Hepatocyte (in vitro differentiated cells): ENCODE results near the gene PDE7B. TPM values are rescaled to one million over a fixed set of nuclear protein-coding genes. Genes with fewer than 3 reads are reported as not detected.

Experiments used
- DNase-seq: peaks from one replicate; pipeline ENCODE4 v3.0.0-alpha.2; 2016; ENCODE audit warnings: low spot score
- H2AFZ ChIP-seq: fragments of 200-600 bp; sonication (generic); 2 replicates; pipeline ENCODE4 v1.6.0; 2016; ENCODE audit warnings: antibody characterized with exemption, mild to moderate bottlenecking
- H3K27ac ChIP-seq: fragments of 200-600 bp; sonication (generic); 2 replicates; pipeline ENCODE4 v1.5.1; 2016; ENCODE audit warnings: mild to moderate bottlenecking
- H3K27me3 ChIP-seq: fragments of 200-600 bp; sonication (generic); 2 replicates; pipeline ENCODE4 v1.6.1; 2016
- H3K36me3 ChIP-seq: fragments of 200-600 bp; sonication (generic); replicated peaks from 2 replicates; pipeline ENCODE4 v1.5.1; 2016; ENCODE audit warnings: low read depth; ENCODE audit not compliant: insufficient read depth
- H3K4me1 ChIP-seq: fragments of 200-600 bp; sonication (generic); 2 replicates; pipeline ENCODE4 v1.5.1; 2016; ENCODE audit warnings: mild to moderate bottlenecking, moderate library complexity; ENCODE audit not compliant: insufficient read depth
- H3K4me2 ChIP-seq: fragments of 200-600 bp; sonication (generic); 2 replicates; pipeline ENCODE4 v1.6.0; 2016
- H3K4me3 ChIP-seq: fragments of 200-600 bp; sonication (generic); 2 replicates; pipeline ENCODE4 v1.5.1; 2016; ENCODE audit warnings: mild to moderate bottlenecking
- H3K79me2 ChIP-seq: fragments of 200-600 bp; sonication (generic); 2 replicates; pipeline ENCODE4 v1.6.0; 2017; ENCODE audit warnings: mild to moderate bottlenecking
- H3K9me2 ChIP-seq: fragments of 200-600 bp; sonication (generic); replicated peaks from 2 replicates; pipeline ENCODE4 v1.6.0; 2017; ENCODE audit warnings: mild to moderate bottlenecking; ENCODE audit not compliant: insufficient read depth
- H3K9me3 ChIP-seq: fragments of 200-600 bp; sonication (generic); 2 replicates; pipeline ENCODE4 v1.5.1; 2016; ENCODE audit warnings: low read depth, mild to moderate bottlenecking
- H4K20me1 ChIP-seq: fragments of 200-600 bp; sonication (generic); 2 replicates; pipeline ENCODE4 v1.6.0; 2016; ENCODE audit warnings: mild to moderate bottlenecking; ENCODE audit not compliant: insufficient read depth, poor library complexity, severe bottlenecking
- EZH2 ChIP-seq: fragments of 200-600 bp; sonication (generic); IDR thresholded peaks from 2 replicates; pipeline ENCODE4 v1.6.1; 2016; ENCODE audit warnings: antibody characterized with exemption, mild to moderate bottlenecking, borderline replicate concordance
- EZH2phosphoT487 ChIP-seq: fragments of 200-600 bp; sonication (generic); IDR thresholded peaks from one replicate; pipeline ENCODE4 v1.6.1; 2018; ENCODE audit warnings: antibody characterized with exemption, mild to moderate bottlenecking, low read depth, moderate library complexity; ENCODE audit not compliant: unreplicated experiment, severe bottlenecking
- WGBS: methylation state at CpG from one replicate; pipeline ENCODE4 v1.1.6; 2016; ENCODE audit warnings: low lambda C conversion rate; ENCODE audit errors: missing lambda C conversion rate; 5-methylcytosine and 5-hydroxymethylcytosine counted together
- polyA plus RNA-seq: library from polyadenylated mRNA; unstranded; fragments of >200 nt; fragmentation: Nextera tagmentation; extraction: Ambion mirVana; gene quantifications from 2 replicates; pipeline ENCODE4 v1.2.1, GENCODE V29; 2016
- total RNA-seq: library from RNA; depleted of rRNA; stranded (reverse); fragments of >200 nt; gene quantifications from 2 replicates; pipeline ENCODE4 v1.2.3, GENCODE V29; 2014
- TF ChIP-seq, protein P1 (sequence below): fragments of 200-600 bp; sonication (generic); IDR thresholded peaks from 2 replicates; pipeline ENCODE4 v1.5.1; 2016; ENCODE audit warnings: antibody characterized with exemption, mild to moderate bottlenecking; ENCODE audit not compliant: poor library complexity

The PDE7B gene
- total and polyA plus RNA-seq, 2 experiments from 2014 or later, result 3.4 to 7.2 TPM

DNA sequence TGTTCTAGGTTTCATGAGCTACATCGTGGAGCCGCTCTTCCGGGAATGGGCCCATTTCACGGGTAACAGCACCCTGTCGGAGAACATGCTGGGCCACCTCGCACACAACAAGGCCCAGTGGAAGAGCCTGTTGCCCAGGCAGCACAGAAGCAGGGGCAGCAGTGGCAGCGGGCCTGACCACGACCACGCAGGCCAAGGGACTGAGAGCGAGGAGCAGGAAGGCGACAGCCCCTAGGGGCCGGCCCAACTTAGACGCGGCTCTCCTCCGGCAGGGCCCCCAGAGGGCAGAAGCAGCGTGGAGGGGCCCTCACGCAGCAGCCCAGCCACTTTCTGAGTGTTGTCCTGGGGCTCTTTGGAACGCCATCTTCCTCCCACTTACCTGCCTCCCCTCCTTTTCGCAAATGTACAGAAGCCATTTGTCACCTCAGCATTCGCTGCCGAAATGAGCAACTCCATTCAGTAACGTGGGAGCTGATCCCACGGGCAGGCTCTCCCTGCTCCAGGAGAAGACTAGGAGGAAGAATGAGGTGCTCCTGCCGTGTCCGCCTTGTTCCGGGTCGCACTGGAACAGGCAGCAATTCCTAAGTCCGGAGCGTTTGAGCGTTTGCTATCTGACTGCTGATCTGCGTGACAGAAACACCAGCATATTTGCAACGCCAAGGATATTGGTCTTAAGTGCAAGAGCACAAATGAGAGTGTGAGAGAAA lies 340.3 kb downstream of the PDE7B start:
- Histone ChIP-seq H3K27me3 (no peaks in the 10 kb centered on the region), H3K79me2 (no peaks in the 10 kb centered on the region), H3K27ac (no peak overlapping the region), H3K36me3 (no peaks in the 10 kb centered on the region), H2AFZ (no peak overlapping the region), H3K4me2 (no peak overlapping the region), H3K9me3 (no peaks in the 10 kb centered on the region), H3K4me1 (peaks cover 6% of the 10 kb centered on the region), H3K9me2 (no peaks in the 10 kb centered on the region), H4K20me1 (no peaks in the 10 kb centered on the region), H3K4me3 (no peak overlapping the region)
- TF ChIP-seq EZH2phosphoT487, result no peak
- TF ChIP-seq EZH2, result no peak
- TF ChIP-seq, protein P1, sequence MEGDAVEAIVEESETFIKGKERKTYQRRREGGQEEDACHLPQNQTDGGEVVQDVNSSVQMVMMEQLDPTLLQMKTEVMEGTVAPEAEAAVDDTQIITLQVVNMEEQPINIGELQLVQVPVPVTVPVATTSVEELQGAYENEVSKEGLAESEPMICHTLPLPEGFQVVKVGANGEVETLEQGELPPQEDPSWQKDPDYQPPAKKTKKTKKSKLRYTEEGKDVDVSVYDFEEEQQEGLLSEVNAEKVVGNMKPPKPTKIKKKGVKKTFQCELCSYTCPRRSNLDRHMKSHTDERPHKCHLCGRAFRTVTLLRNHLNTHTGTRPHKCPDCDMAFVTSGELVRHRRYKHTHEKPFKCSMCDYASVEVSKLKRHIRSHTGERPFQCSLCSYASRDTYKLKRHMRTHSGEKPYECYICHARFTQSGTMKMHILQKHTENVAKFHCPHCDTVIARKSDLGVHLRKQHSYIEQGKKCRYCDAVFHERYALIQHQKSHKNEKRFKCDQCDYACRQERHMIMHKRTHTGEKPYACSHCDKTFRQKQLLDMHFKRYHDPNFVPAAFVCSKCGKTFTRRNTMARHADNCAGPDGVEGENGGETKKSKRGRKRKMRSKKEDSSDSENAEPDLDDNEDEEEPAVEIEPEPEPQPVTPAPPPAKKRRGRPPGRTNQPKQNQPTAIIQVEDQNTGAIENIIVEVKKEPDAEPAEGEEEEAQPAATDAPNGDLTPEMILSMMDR, result no peak
- DNase-seq, result no peak
- WGBS, result 95% methylated on average over 32 of the region's 32 CpGs

DNA sequence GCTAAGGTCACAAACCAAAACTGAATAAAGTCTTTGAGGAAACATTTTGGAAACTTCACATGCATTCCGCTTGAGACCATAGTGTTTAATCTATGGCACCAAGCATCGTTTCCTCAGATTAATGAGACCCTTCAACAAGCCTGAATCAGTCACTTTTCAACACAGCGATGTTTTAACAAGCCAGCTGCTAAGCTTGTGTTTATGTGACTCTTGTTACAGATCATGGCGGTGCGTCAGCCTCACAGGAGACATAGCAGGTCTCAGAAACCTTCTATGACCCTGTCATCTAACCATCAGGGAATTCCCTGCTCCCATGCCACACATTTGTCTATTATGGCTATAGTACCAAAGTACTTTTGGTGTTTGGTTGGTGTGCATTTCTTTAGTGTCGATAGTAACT lies 341.4 kb downstream of the PDE7B start:
- DNase-seq, result no peak
- H3K9me2 ChIP-seq, result no peaks in the 10 kb centered on the region
- H3K27me3 ChIP-seq, result no peaks in the 10 kb centered on the region
- H3K27ac ChIP-seq, result no peak overlapping the region
- 61% methylated on average over 6 of the region's 6 CpGs for WGBS
- no peak overlapping the region for H3K4me3 ChIP-seq
- no peak overlapping the region for H3K4me2 ChIP-seq
- H3K36me3 ChIP-seq, result no peaks in the 10 kb centered on the region
- no peaks in the 10 kb centered on the region for H3K9me3 ChIP-seq
- peaks cover 6% of the 10 kb centered on the region for H3K4me1 ChIP-seq
- H3K79me2 ChIP-seq, result no peaks in the 10 kb centered on the region
- TF ChIP-seq, protein P1, result no peak
- TF ChIP-seq EZH2, result no peak
- H4K20me1 ChIP-seq, result no peaks in the 10 kb centered on the region
- no peak overlapping the region for H2AFZ ChIP-seq

DNA sequence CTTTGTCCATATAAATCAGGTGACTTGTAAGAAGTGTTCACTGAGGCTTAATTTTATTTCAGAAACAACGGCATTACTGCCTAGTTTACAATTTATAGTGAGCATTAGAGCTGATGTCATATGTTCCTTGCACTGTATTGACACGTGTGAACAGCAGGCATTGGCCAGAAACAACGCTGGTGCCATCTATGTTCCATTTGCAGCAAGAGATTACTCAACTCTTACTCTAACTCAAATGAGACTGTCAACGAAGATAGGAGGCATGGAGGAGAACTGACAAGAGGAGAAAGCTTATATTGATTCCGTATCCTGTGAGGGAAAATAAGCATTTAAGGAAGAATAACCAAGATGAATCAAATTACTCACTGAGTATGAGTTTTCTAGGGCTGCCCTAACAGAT lies 350.2 kb downstream of the PDE7B start:
- no peak overlapping the region for H2AFZ ChIP-seq
- H3K9me2 ChIP-seq, result no peaks in the 10 kb centered on the region
- DNase-seq, result no peak

More for the DNA sequence above, 350.2 kb downstream of the PDE7B start:
- TF ChIP-seq, protein P1, result no peak
- TF ChIP-seq EZH2phosphoT487 (no peak), EZH2 (no peak)
- Histone ChIP-seq H4K20me1 (no peaks in the 10 kb centered on the region), H3K4me1 (no peaks in the 10 kb centered on the region), H3K27me3 (no peaks in the 10 kb centered on the region), H3K79me2 (no peaks in the 10 kb centered on the region), H3K36me3 (no peaks in the 10 kb centered on the region), H3K4me2 (no peak overlapping the region), H3K27ac (no peak overlapping the region), H3K4me3 (no peak overlapping the region), H3K9me3 (no peaks in the 10 kb centered on the region)
- WGBS, result 78% methylated on average over 5 of the region's 5 CpGs
